EH (cell line): ENCODE measurements around the gene MICAL1.

ENCODE experiments used
- DNase-seq: peaks from one replicate; pipeline ENCODE4 v3.0.0-alpha.2; 2015; ENCODE audit warnings: low read depth

The MICAL1 gene

DNA sequence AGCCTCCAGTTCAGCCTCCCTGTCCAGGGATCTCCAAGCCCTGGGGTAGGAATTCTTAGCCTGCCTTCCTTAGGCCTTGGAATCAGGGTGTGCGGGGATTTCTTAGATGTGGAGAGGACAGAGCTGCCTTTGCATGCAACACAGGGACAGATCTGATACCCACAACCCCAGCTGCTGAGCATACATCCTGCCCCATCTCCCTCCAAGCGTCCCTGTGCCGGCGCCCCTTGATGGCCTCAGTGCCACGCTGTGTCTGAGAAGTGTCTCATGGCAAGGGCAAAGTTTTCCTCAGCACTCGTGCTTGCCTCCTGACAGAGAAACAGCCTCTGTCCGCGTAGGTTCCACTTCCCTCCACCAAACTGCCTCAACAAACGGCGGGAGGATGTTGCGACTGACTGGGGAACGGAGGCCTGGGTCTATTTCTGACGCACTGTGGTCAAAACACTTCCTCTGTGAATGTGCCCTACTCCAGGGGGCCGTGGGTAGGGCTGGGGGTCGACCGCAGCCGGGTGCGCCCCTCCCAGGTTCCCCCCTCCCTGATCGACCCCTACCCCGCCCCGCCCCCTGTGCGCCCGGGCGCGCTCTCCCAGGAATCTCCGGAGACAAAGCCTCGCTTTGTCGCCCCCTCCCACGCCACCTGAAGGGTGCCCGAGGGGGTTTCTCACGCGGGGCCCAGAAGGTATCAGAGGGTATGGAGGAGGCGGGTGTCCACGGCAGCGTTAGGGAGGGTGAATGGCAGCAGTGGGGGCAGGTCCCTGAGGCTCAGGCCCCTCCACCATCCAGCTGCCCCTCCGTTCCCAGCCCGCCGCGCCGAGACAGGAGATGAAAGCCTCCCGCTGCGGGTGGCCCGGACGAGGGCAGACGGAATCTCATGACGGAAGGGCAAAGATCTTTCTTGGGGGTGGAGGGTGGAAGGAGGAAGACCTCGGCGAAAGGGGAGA is 806 bp downstream of the MICAL1 start:
- DNase-seq: no peak

DNA sequence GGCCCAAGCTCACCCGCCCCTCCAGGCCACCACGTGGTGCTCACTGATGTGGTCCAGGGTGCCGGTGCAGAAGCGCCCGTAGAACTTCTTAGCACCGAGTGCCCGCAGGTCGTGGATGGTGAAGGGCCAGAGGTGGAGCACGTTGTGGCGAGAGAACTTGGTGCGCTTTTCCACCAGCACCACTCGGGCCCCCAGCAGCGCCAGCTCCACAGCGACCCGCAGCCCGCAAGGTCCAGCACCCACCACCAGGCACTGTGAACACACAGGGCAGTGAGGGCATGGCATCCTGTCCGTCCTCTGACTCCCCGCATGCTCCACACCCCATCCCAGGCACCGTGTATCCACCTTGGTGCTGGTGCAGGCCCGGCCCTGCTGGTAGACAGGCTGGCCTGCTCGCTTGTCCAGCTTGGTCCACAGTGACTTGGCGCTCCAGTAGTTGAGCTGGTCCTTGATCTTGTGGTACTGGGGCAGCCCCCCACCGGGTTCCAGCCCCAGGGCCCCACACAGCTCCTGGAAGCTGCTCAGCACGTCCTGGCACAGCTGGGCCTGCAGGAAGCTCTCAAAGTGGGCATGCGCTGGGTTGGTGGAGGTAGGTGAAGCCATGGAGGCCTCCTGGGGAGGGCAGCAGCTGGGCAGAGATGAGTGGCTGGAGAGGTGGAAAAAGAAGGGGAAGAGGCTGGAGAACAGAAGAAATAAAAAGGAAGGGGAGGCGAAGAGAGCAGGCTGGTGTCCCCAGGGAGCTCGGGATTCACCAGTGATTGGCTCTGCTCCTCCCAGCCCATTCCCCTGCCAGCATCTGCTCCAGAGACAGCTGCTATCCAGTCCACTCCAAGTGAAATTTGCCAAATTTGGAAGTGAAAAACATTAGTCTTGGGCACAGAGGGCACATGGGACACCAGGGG is 1.7 kb downstream of the MICAL1 start:
- peak; percentile 72 for DNase-seq

DNA sequence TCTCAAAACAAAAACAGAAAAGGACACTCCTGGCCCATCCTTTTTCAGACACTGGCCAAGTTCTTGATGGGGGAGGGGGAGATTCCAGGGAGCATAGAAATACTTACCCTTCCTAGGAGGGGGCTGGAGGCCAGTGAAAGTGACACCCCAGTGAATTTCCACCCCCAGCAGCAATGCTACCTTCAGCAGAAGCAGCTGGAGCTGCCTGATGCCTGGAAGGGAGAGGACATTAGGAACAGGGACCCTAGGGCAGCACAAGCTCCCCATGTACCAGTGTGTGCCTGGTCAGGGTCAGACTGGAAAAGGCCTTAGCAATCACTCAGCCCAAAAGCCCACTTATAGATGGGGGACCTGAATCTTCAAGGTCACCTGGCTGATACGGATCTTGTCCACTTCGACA is 2.4 kb downstream of the MICAL1 start:
- DNase-seq: no peak

DNA sequence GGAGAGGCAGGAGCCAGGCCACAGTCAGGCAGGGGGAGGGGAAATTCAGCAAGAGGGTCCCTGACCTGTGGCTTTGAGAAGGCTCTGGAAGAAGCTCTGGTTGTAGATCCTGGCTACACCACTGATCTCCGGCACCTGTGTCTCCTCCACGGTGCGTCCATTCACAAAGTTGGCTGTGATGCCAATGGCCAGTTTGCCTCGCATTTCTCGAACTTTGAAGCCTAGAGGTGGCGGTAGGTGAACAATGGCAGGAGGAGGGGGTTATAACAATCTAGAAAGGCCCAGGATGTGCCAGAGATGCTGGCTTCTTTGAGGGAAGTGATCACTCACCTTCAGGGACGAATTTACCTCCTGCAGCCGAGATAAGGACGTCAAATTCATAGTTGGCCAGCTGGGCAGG is 3.4 kb downstream of the MICAL1 start:
- no peak for DNase-seq

DNA sequence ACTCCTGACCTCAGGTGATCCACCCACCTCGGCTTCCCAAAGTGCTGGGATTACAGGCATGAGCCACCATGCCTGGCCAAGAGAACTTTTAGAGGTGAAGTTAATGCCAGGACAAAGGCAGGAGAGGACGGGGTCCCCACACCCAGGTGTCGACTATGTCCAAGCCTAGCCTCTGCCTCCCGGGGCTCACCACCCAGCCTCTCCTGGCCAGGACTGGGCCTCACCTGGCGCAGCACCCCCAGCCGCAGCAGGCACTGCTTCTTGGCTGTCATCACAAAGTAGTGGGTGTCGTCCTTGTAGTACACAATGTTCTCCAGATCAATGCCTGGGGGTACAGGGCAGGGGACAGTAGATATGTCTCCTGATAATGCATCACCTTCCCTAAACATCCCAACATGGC is 4.2 kb downstream of the MICAL1 start:
- DNase-seq: no peak

DNA sequence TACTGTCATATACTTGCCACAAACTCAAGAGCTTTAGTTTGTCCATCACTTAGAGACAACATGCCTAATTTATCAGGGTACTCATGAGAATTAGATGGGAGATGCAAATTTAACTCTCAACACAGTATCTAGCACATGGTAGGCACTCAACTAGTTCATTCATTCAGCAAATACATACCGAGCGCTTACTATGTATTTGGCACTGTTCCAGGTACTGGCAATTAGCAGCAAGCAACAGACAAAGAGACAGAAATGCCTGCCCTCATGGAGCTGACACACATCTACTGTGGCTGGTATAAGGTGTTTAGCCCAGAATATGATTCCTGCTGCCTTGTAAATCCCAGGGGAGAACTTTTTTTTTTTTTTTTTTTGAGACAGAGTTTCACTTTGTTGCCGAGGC is 4.8 kb downstream of the MICAL1 start:
- no peak for DNase-seq

DNA sequence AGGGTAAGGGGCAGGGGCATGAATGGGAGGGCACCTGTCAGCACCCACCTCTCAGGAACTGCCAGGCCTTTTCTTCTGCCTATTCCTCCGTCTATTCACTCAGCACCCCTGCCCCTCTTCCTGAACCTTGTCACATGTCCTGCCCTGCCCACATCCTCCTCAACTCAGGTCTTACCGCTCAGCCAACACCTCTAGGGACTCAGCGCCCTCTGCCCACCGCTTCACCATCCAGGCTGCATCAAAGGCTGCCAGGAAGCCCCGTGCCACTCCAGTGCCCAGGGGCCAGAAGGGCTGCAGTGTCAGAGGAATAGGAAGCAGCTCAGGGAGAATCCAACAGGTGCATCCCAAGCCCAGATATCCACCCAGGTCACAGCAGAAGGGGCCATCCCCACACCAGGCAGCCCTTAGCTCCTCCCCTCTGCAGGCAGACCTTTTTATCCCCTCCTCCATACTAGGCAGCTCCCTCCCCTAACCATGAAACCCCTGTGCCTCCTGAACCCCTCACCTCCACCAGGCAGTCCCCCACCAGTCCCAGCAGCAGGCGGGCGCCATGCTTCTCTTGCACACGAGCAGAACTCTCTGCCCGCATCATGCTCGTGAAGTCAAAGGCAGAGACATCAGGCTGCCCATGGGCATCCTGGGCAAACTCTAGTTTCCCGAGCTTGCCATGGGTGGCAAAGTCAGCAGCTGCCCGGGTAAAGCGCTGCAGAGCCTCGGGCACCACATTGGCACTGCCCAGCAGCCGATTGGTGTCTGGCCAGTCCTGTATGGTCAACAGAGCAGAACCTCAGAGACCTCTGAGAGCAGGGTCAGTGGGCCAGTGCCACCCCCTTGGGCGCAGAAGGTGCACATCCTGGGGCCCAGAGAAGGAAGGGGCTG is 5.5 kb downstream of the MICAL1 start:
- DNase-seq: no peak

DNA sequence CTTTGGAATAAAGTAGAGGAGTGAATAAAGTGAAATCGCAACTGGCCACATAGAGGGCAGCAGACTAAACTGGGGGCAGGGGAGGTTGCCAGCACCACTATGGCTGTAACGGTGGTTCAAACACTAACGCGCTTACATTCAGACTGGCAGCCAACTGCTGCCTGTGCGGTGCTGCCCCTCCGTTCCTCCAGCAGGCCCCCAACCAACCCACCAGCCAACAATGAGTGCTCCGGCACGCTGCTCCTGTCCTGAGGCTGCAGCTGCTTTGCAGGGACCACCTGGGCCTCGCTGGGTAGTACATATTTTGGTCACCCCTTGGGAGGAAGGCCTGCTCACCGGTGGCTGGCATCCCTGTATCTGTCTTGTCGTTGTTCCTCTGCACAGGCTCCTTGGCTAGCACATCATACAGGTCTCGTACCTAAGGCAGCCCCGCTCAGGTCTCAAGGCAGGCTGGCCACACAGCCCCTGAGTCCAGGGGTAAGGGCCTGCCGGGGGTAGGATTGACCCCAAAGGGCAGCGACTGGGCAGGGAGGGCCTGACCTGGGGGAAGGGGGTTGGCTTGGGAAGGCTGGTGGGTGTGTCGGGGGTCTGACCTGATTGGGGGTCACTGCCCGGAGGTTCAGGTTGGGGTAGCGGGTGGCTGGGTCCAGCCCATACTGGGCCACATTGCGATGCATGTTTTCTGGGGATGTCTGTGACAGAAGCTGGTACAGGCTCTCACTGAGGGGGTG is 6.3 kb downstream of the MICAL1 start:
- no peak for DNase-seq

DNA sequence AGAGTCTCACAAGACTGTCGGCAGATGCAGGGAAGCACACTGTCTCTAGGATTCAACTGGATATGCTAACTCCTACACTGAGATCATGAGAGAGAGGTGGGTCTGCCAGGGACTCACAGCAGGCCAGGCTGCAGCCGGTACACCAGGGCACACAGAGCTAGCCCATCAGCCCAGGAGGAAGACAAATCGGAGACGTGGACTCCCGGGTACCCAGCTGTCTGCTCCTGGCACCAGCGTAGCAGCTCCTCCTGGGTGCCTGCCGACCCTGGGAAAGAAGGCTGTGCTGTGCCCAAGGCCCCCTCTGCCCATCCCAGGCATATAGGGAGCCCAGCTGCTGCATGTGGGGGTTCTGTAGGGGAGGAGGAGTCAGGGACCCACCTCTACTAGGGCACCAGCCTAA is 7.0 kb downstream of the MICAL1 start:
- no peak for DNase-seq

DNA sequence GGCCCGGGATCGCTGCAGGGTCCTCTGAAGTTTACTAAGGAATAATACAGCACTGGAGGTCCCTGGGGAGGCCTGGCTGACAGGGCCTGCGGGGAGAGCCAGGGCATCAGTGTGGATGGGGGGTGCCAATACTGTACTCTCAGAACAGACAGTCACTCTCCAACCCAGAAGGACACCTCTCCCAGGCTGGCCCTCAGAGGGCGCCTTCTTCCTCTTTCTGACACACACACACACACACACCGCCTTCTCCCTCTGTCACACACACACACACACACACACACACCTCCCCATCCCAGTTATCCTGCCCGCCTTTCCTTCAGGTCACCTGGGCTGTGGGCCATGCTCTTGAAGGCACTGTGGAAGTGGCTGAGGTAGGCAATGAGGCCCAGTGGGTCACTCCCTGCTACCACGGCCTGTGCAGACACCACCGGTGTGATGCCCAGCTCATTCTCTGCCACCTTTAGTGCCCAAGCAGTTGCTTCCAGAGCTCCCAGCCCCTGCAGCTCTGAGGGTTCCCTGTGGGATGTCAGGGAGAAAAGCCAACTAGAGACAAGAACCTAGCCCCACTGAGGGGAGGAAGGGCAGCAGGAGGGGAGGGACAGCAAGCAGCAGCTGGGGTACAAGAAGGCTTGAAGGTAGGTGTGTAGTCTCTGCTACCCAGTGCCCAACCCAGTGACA is 7.6 kb downstream of the MICAL1 start:
- DNase-seq: no peak

DNA sequence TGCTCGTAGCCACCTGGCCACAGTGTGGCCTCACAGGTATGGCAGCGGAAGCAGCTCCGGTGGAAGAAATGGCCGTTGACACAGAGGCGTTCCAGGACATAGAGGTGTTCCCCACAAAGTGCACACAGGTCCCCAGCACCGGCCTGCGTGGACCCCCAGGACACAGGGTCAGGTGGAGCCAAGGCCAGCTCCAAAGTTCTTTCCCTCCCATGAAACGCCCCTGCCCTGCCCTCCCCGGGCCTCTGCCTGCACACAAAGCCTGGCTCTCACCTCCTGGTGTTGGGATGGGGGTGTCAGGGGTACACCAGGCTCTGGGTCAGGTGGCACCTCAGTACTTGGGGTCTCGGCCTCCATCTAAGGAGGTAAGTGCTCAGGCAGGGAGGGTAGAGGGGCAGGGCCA is 8.5 kb downstream of the MICAL1 start:
- DNase-seq: no peak

DNA sequence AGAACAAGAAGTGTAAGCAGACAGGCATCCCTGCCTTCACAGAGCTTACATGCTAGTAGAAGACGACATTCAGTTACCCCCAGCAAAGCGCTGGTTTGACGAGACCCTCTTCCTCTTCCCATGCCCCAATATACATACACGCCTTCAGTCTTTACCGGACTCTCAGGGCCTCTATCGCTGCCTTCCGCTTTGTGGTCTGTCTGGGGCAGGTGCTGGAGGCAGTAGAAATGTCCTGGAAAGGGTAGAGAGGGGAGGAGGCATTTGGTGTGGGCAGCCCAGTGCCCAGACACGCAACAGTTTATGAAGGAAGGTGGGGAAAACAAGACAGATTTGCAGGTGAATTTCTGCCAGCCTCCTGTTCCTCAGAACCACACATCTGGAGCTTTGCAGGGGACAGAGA is 9.0 kb downstream of the MICAL1 start:
- no peak for DNase-seq

DNA sequence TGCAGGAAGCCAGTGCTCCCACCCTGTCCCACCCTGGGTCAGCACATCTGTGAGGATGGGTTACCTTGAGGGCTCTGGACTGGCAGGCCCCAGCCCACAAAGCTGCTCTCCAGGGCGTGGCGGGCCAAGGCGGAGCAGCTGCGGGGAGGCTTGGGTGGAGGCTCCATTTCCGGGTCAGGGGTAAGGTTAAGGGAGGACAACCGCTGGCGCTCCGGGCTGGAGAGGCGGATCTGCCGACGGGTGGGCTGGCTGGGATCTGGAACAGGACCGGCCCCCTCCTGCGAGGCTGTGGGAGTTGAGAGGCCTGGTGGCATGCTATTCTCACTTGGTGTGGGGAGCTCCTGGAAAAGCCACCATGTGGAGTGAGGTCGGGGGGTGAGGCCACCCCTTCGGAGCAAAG is 9.5 kb downstream of the MICAL1 start:
- DNase-seq: no peak

DNA sequence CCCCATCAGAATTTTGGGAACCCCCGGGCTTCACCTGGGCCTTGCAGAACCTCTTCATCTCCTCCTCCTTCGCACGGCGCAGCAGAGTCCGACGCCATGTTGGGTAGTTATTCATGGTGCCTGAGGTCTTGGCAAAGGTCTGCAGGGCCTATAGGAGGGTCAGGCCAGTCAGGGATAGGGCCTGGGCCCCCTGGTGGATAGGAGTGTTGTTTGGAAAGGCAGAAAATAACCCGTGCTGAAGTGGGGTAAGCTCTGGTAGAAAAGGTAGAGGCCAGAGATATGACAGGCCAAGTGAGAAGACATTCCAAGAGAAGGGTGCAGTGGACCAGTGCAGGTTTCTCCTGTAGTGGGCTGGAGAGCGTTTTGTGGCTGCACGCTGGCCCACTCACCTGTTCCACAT is 10.2 kb downstream of the MICAL1 start:
- no peak for DNase-seq

DNA sequence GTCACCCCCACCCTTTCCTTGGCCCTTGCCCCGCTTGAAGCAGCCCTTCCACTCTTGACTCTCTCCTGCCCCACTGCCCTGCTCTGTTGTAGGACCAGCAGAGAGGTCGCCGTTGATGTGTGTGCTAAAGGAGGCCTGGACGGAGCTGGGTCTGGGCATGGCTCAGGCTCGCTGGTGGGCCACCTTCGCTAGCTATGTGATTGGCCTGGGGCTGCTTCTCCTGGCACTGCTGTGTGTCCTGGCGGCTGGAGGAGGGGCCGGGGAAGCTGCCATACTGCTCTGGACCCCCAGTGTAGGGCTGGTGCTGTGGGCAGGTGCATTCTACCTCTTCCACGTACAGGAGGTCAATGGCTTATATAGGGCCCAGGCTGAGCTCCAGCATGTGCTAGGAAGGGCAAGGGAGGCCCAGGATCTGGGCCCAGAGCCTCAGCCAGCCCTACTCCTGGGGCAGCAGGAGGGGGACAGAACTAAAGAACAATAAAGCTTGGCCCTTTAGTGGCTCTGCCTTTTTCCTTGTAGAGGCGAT is 12.1 kb downstream of the MICAL1 start:
- DNase-seq: no peak

DNA sequence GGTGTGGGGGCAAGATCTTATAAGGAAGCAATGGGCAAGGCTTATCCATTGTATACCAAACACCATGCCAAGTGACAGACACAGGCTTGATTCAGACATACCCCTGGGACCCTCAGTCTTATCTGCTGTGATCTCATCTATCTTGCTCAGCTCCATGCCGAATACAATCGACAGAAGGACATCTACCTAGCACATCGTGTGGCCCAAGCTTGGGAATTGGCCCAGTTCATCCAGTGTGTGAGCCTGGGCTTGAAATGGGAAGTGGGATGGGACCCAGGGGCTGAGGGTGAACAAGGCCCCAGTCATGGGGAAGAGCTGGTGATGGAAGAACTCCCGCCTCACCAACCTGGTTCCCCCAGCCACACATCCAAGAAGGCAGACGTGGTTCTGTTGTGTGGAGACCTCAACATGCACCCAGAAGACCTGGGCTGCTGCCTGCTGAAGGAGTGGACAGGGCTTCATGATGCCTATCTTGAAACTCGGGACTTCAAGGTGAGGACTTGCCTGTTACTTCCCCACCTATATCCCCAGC is 13.1 kb downstream of the MICAL1 start:
- DNase-seq: no peak

DNA sequence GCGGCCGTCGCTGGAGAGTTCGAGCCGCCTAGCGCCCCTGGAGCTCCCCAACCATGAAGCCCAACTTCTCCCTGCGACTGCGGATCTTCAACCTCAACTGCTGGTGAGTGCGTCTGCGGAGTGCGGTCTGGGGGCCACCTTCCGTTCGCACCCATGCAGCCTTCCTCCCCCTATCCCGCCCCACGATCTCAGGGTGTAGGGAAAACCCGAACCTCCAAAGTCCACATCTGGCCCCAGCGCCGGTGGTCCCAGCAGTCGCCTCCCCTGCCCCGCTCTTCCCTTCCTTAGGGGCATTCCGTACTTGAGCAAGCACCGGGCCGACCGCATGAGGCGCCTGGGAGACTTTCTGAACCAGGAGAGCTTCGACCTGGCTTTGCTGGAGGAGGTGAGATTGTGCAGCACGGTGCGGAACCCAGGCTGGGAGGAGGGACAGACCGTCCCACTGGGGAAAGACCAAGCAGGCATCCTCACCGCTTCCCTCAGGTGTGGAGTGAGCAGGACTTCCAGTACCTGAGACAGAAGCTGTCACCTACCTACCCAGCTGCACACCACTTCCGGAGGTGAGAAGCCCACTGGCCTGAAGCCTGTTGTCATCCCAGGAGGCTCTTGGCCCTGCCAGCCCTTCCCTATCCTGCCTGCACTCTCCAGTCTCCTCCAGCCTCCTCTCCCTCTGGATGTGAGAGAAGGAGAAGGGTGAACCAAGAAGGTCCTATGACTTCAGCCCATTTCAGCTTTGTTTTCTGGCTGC is 14.3 kb downstream of the MICAL1 start:
- peak; percentile 62 for DNase-seq

DNA sequence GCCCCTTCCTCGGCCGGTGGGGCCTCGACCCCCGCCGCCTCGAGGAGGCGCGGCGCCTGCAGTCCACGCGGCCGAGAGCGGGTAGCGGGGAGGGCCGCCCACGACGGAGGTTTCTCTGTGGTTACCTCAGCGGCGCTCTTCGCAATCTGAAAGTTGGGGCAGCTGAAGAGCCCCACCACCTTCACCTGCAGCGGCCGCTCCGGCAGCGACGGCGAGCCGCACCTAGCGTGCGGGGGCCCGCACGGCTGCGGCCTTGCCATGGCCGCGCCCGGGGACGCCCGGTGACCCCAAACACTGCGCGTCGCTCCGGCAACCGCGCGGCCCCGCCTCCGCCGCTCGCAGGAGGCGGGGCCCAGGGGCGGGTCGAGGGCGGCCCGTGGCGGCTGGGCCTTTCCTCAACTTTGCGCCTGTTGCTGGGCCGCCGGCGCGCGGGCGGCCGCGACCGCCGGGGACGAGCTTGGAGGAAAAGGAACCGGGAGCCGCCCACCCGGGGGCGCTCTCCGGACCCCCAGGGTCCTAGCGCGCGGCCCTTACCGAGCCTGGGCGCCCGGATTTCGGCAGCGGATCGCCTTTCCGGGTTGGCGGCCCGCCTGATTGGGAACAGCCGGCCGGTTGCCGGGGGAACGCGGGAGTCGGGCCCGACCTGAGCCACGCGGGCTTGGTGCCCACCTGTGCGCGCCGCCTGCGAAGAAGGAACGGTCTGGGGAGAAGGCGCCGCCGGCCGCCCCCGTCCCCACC is 15.1 kb downstream of the MICAL1 start, which contains the start of the genes PPIL6 and SMPD2:
PPIL6 (minus strand) TSS at position 298 of the 738 bp plus-strand sequence; CDS start at position 260, 38 bp downstream.
SMPD2 (plus strand) TSS at position 394 of the 738 bp plus-strand sequence. CDS start 398 bp downstream, outside the sequence.
- peak; percentile 89 for DNase-seq
